ENCODE results near the gene ATXN2.

ATXN2 gene

GRCh38 chr12:111451649-111452129 lies 147.4 kb downstream of the ATXN2 start:
- intact Hi-C loops (cut with micrococcal nuclease) = loop anchor here (1.0 kb wide), 2 partner anchors 54 to 120 kb away; no protein-coding TSS in a partner anchor

GRCh38 chr12:111451232-111451631 lies 147.9 kb downstream of the ATXN2 start:
- no peak overlapping the region for H3K4me3 Mint-ChIP-seq
- peak overlapping the region; percentile 57 for H3K27ac Mint-ChIP-seq
- intact Hi-C loops (cut with micrococcal nuclease) = loop anchor here (1.0 kb wide), 2 partner anchors 54 to 120 kb away; no protein-coding TSS in a partner anchor
- peaks cover 93% of the 10 kb centered on the region for H3K36me3 Mint-ChIP-seq (ENCODE audit: low read depth)
- H3K4me1 Mint-ChIP-seq (ENCODE audit: low read depth) = peaks cover 61% of the 10 kb centered on the region
- H3K27me3 Mint-ChIP-seq = no peaks in the 10 kb centered on the region
- no peaks in the 10 kb centered on the region for H3K9me3 Mint-ChIP-seq

More at GRCh38 chr12:111451649-111452129, 147.4 kb downstream of the ATXN2 start:
- no peaks in the 10 kb centered on the region for H3K27me3 Mint-ChIP-seq
- peaks cover 91% of the 10 kb centered on the region for H3K36me3 Mint-ChIP-seq (ENCODE audit: low read depth)
- H3K4me1 Mint-ChIP-seq (ENCODE audit: low read depth) = peaks cover 57% of the 10 kb centered on the region
- H3K9me3 Mint-ChIP-seq = no peaks in the 10 kb centered on the region
- no peak overlapping the region for H3K4me3 Mint-ChIP-seq
- no peak overlapping the region for H3K27ac Mint-ChIP-seq

DNA sequence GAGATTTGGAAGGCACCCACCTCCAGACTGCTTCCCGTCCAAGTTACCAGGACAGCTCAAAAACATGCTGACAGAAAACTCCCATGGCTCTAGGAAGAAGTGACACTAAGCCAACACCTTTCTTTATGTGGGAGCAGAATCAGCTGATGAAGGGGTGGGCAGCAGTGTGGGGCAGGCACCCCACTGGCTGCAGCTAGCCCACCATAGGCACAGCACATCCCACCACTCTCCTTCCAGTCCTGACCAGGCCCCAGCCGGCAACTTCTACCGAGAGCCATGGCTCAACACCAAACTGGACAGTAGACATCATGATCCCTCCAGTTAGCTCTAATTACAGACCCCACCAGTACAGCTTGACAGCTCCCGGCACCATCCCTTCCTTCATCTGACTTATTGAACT lies 148.4 kb downstream of the ATXN2 start:
- intact Hi-C loops (cut with micrococcal nuclease) = loop anchor here (1.0 kb wide), 2 partner anchors 53 to 119 kb away; no protein-coding TSS in a partner anchor
- H3K4me1 Mint-ChIP-seq (ENCODE audit: low read depth) = peaks cover 61% of the 10 kb centered on the region
- H3K27me3 Mint-ChIP-seq = no peaks in the 10 kb centered on the region
- H3K9me3 Mint-ChIP-seq = no peaks in the 10 kb centered on the region
- peak overlapping the region; percentile 57 for H3K27ac Mint-ChIP-seq
- H3K4me3 Mint-ChIP-seq = no peak overlapping the region
- H3K36me3 Mint-ChIP-seq (ENCODE audit: low read depth) = peaks cover 93% of the 10 kb centered on the region

DNA sequence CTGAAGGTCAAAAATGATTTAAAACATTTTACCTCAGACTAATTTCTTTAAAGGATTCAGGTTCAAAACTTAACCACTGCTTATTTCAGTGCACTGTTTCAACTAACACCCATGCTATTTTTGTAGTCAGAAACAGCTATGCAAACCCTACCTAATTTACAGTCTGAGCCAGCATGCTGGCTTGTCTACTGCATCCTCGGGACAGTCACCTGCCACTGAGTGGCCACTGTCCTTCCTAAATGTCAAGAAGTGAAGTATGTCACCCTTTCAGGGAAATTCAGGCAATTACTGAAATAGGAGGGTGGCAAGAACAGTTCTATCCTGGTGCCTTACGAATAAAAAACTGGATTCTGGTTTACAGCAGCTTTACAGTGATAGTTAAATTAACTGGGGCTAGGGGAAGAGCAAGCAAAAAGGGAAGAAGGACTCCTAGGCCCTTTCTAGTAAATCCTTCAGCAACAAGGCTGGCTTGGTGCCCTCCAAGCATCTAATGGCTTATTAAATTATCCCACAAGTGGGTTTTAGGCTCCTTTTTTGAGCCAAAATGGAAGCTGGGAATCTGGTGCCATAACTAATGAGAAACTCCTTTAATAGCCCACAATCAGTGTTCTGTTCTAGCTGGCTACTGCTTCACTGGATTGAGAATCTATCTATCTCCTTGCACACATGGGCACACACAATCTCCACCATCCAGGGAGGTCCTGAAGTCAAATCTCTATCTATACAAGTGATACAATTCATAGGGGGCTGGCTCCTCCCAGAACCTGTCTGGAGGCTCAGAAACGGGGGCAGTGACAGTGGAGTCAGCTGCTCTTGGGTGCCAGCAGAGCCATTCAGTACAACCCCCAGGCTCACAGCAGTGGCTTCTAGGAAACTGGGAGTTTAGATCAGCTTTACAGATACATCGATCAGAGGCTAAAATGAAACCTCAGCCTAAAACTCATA lies 150.0 kb downstream of the ATXN2 start:
- Mint-ChIP-seq H3K27me3 (no peaks in the 10 kb centered on the region), H3K27ac (peak overlapping the region; percentile 85), H3K36me3 (ENCODE audit: low read depth) (peaks cover 93% of the 10 kb centered on the region), H3K4me1 (ENCODE audit: low read depth) (peaks cover 76% of the 10 kb centered on the region), H3K9me3 (no peaks in the 10 kb centered on the region), H3K4me3 (no peak overlapping the region)
- intact Hi-C loops (cut with micrococcal nuclease) = no loop called here

- H3K4me3 Mint-ChIP-seq = no peak overlapping the region
- intact Hi-C loops (cut with micrococcal nuclease) = no loop called here
- peaks cover 93% of the 10 kb centered on the region for H3K36me3 Mint-ChIP-seq (ENCODE audit: low read depth)
- peaks cover 84% of the 10 kb centered on the region for H3K4me1 Mint-ChIP-seq (ENCODE audit: low read depth)
- no peaks in the 10 kb centered on the region for H3K27me3 Mint-ChIP-seq
- no peaks in the 10 kb centered on the region for H3K9me3 Mint-ChIP-seq
- H3K27ac Mint-ChIP-seq = peak overlapping the region; percentile 85
These were observed 150.8 kb downstream of the ATXN2 start for GRCh38 chr12:111448266-111448830.

DNA sequence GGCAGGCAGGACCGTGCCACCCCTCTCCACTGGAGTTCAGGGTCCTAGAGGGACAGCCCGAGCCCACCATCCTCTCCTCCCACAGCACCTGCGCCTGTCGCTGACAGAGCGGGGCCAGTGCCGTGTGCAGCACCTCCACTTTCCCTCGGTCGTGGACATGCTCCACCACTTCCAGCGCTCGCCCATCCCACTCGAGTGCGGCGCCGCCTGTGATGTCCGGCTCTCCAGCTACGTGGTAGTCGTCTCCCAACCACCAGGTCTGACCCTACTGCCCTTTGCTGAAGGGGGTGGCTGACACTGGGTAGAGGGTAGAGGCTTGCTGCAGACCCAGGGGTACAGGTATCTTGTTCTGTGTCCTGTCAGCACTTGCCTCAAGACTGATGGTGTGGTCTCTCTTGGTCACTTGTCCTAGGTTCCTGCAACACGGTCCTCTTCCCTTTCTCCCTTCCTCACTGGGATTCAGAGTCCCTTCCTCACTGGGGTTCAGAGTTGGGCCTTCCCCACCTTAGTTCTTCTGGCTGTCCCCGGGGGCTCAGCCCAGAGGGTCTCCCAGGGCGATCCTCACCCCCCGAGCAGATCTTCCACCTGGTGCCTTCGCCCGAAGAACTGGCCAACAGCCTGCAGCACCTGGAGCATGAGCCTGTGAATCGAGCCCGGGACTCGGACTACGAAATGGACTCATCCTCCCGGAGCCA lies 151.4 kb downstream of the ATXN2 start:
- Mint-ChIP-seq H3K9me3 (no peaks in the 10 kb centered on the region), H3K36me3 (ENCODE audit: low read depth) (peaks cover 93% of the 10 kb centered on the region), H3K4me3 (no peak overlapping the region), H3K27me3 (no peaks in the 10 kb centered on the region), H3K27ac (peak overlapping the region; percentile 85), H3K4me1 (ENCODE audit: low read depth) (peaks cover 90% of the 10 kb centered on the region)
- intact Hi-C loops (cut with micrococcal nuclease) = no loop called here

DNA sequence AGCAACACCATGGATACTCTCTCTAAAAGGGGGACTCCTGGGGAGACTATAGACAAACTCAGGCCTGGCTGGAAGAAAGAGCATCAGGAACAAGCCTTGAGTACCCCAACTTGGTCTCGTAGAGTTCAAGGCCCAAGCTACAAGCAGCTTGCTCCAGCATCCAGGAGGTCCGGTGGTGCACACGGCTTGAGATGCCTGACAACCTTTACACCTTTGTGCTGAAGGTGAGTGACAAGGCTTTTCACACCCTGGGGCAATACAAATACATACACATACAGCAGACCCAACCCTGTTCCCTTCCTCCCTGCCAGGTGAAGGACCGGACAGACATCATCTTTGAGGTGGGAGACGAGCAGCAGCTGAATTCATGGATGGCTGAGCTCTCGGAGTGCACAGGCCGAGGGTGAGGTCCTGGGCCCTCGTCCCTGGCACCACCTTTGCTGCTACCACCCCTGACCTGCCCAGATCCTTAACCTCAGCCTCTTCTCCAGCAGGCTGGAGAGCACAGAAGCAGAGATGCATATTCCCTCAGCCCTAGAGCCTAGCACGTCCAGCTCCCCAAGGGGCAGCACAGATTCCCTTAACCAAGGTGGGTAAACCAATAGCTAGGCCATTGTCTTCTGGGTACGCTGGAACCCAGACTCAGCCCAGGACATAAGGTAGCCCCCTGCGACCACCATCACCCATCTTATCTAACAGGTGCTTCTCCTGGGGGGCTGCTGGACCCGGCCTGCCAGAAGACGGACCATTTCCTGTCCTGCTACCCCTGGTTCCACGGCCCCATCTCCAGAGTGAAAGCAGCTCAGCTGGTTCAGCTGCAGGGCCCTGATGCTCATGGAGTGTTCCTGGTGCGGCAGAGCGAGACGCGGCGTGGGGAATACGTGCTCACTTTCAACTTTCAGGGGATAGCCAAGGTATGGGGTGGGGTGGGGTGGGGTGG lies 152.2 kb downstream of the ATXN2 start:
- peak overlapping the region; percentile 68 for H3K27ac Mint-ChIP-seq
- no peaks in the 10 kb centered on the region for H3K27me3 Mint-ChIP-seq
- no peak overlapping the region for H3K4me3 Mint-ChIP-seq
- H3K36me3 Mint-ChIP-seq (ENCODE audit: low read depth) = peaks cover 100% of the 10 kb centered on the region
- intact Hi-C loops (cut with micrococcal nuclease) = no loop called here
- H3K9me3 Mint-ChIP-seq = no peaks in the 10 kb centered on the region
- peaks cover 98% of the 10 kb centered on the region for H3K4me1 Mint-ChIP-seq (ENCODE audit: low read depth)

GRCh38 chr12:111445726-111446581 lies 153.2 kb downstream of the ATXN2 start:
- Mint-ChIP-seq H3K4me1 (ENCODE audit: low read depth) (peaks cover 100% of the 10 kb centered on the region), H3K4me3 (peak overlapping the region; percentile 50)

GRCh38 chr12:111444925-111445725 lies 154.0 kb downstream of the ATXN2 start:
- intact Hi-C loops (cut with micrococcal nuclease) = loop anchor here (2.0 kb wide), 1 partner anchor 46 kb away; no protein-coding TSS in a partner anchor
- H3K4me1 Mint-ChIP-seq (ENCODE audit: low read depth) = peaks cover 100% of the 10 kb centered on the region
- H3K27ac Mint-ChIP-seq = peak overlapping the region; percentile 68
- no peaks in the 10 kb centered on the region for H3K27me3 Mint-ChIP-seq
- H3K36me3 Mint-ChIP-seq (ENCODE audit: low read depth) = peaks cover 99% of the 10 kb centered on the region
- no peaks in the 10 kb centered on the region for H3K9me3 Mint-ChIP-seq
- peak overlapping the region; percentile 50 for H3K4me3 Mint-ChIP-seq

More at GRCh38 chr12:111445726-111446581, 153.2 kb downstream of the ATXN2 start:
- Mint-ChIP-seq H3K9me3 (no peaks in the 10 kb centered on the region), H3K27me3 (no peaks in the 10 kb centered on the region), H3K36me3 (ENCODE audit: low read depth) (peaks cover 99% of the 10 kb centered on the region), H3K27ac (peak overlapping the region; percentile 68)
- intact Hi-C loops (cut with micrococcal nuclease) = loop anchor here (2.0 kb wide), 1 partner anchor 47 kb away; no protein-coding TSS in a partner anchor

DNA sequence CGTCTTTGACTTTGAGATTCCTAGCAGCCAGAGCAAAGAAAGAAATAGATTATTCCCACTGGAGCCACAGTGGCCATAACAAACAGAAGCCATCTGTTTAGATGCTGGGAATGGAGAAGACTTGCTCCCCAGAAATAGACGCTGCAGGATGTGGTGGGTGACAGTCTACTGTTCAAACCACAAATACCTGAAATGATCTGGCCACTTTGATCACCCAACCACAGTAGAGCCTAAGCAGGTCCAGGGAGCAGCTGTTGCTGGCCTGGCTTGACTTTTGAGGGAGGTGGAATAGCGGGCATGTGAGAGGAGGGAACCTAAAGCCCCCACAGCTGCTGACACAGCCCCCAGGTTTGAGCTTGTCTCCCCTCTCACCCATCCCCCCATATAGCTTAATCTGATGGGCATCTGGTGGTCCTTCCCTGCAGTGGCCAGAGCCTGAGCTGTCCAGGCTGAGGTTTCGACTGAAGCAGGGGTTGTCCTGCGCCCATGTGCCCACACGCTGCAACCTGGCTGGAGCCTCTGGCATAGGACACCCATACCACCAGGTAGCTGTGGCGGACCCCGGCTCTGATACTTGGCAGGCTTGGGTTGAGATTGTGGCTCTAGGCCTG lies 154.7 kb downstream of the ATXN2 start:
- H3K9me3 Mint-ChIP-seq = no peaks in the 10 kb centered on the region
- H3K4me1 Mint-ChIP-seq (ENCODE audit: low read depth) = peaks cover 100% of the 10 kb centered on the region
- intact Hi-C loops (cut with micrococcal nuclease) = loop anchor here (2.0 kb wide), 1 partner anchor 46 kb away; no protein-coding TSS in a partner anchor
- peaks cover 99% of the 10 kb centered on the region for H3K36me3 Mint-ChIP-seq (ENCODE audit: low read depth)
- peak overlapping the region; percentile 39 for H3K4me3 Mint-ChIP-seq
- H3K27me3 Mint-ChIP-seq = no peaks in the 10 kb centered on the region
- peak overlapping the region; percentile 68 for H3K27ac Mint-ChIP-seq

- Mint-ChIP-seq H3K36me3 (ENCODE audit: low read depth) (peaks cover 99% of the 10 kb centered on the region), H3K27me3 (no peaks in the 10 kb centered on the region), H3K4me1 (ENCODE audit: low read depth) (peaks cover 100% of the 10 kb centered on the region), H3K9me3 (no peaks in the 10 kb centered on the region), H3K27ac (peak overlapping the region; percentile 68), H3K4me3 (peak overlapping the region; percentile 6)
- intact Hi-C loops (cut with micrococcal nuclease) = no loop called here
These were observed 155.5 kb downstream of the ATXN2 start for GRCh38 chr12:111443586-111443985.

Data from dendritic cell treated with granulocyte-macrophage colony-stimulating factor and Interleukin-4, amounts not matched to agents 40 ng/mL and 50 ng/mL, for 4 days (primary cell).